Astrocyte (in vitro differentiated cells and primary cell): ENCODE measurements around the gene DYSF. TPM values are rescaled to one million over a fixed set of nuclear protein-coding genes. Genes with fewer than 3 reads are reported as not detected.

Experiments used
- DNase-seq: peaks from one replicate; pipeline ENCODE4 v3.0.0-alpha.2; 2010; ENCODE audit warnings: low read depth
- FAIRE-seq: peaks from 2 replicates; lab custom pipeline; 2011; peaks lifted over from hg19 to GRCh38; lab: Jason Lieb, UNC
- H2AFZ ChIP-seq: 2 replicates; pipeline ENCODE4 v1.6.0; 2012; ENCODE audit warnings: low read depth, low read length, inconsistent platforms
- H3K27ac ChIP-seq: 2 replicates; pipeline ENCODE4 v1.5.1; 2011; ENCODE audit warnings: low read depth, low read length, inconsistent platforms
- H3K27me3 ChIP-seq: 2 replicates; pipeline ENCODE4 v1.6.0; 2011; ENCODE audit warnings: low read length, inconsistent platforms; ENCODE audit not compliant: insufficient read depth
- H3K36me3 ChIP-seq: 2 replicates; pipeline ENCODE4 v1.5.1; 2011; ENCODE audit warnings: low read length, inconsistent platforms; ENCODE audit not compliant: insufficient read depth
- H3K4me1 ChIP-seq: 2 replicates; pipeline ENCODE4 v1.5.1; 2011; ENCODE audit warnings: low read length, inconsistent platforms; ENCODE audit not compliant: insufficient read depth
- H3K4me2 ChIP-seq: 2 replicates; pipeline ENCODE4 v1.6.0; 2012; ENCODE audit warnings: low read length, inconsistent platforms
- H3K4me3 ChIP-seq: 2 replicates; pipeline ENCODE4 v1.5.1; 2011; ENCODE audit warnings: low read depth, mild to moderate bottlenecking, low read length, inconsistent platforms; ENCODE audit not compliant: insufficient read depth
- H3K79me2 ChIP-seq: 2 replicates; pipeline ENCODE4 v1.6.0; 2012; ENCODE audit warnings: mild to moderate bottlenecking, low read length, inconsistent platforms; ENCODE audit not compliant: insufficient read depth
- H3K9ac ChIP-seq: 2 replicates; pipeline ENCODE4 v1.6.0; 2012; ENCODE audit warnings: mild to moderate bottlenecking, low read length, inconsistent platforms
- H3K9me3 ChIP-seq: 2 replicates; pipeline ENCODE4 v1.5.1; 2012; ENCODE audit warnings: low read depth, mild to moderate bottlenecking, low read length, inconsistent platforms; ENCODE audit not compliant: insufficient read depth
- H4K20me1 ChIP-seq: 2 replicates; pipeline ENCODE4 v1.6.0; 2012; ENCODE audit warnings: low read length, inconsistent platforms; ENCODE audit not compliant: insufficient read depth
- H3K27ac Mint-ChIP-seq: one replicate; pipeline ENCODE4 v1.8.0; 2021; ENCODE audit warnings: mild to moderate bottlenecking, mixed read lengths; ENCODE audit not compliant: unreplicated experiment
- H3K27me3 Mint-ChIP-seq: one replicate; pipeline ENCODE4 v1.8.0; 2021; ENCODE audit warnings: low read depth, mixed read lengths; ENCODE audit not compliant: unreplicated experiment
- H3K36me3 Mint-ChIP-seq: one replicate; pipeline ENCODE4 v1.8.0; 2021; ENCODE audit warnings: low read depth, mixed read lengths; ENCODE audit not compliant: unreplicated experiment
- H3K4me1 Mint-ChIP-seq: one replicate; pipeline ENCODE4 v1.8.0; 2021; ENCODE audit warnings: low read depth, mixed read lengths; ENCODE audit not compliant: unreplicated experiment
- H3K4me3 Mint-ChIP-seq: one replicate; pipeline ENCODE4 v1.8.0; 2021; ENCODE audit warnings: mild to moderate bottlenecking, moderate library complexity, mixed read lengths; ENCODE audit not compliant: unreplicated experiment
- H3K9me3 Mint-ChIP-seq: one replicate; pipeline ENCODE4 v1.8.0; 2021; ENCODE audit warnings: mild to moderate bottlenecking, mixed read lengths; ENCODE audit not compliant: unreplicated experiment
- EZH2 ChIP-seq: IDR thresholded peaks from 2 replicates; pipeline ENCODE4 v1.6.1; 2012; ENCODE audit warnings: mild to moderate bottlenecking, low read length, inconsistent platforms; ENCODE audit not compliant: insufficient read depth
- total RNA-seq: library from RNA; stranded (reverse); gene quantifications from 2 replicates; pipeline ENCODE4 v1.2.1, GENCODE V29; 2021
- TF ChIP-seq, protein P1 (sequence below): IDR thresholded peaks from 2 replicates; pipeline ENCODE4 v1.5.1; 2011; ENCODE audit warnings: low read depth, mild to moderate bottlenecking, inconsistent platforms, low read length, moderate library complexity; ENCODE audit not compliant: insufficient read depth

The DYSF gene
- total RNA-seq, 1 donor from 2014 or later, result 123 TPM

DNA sequence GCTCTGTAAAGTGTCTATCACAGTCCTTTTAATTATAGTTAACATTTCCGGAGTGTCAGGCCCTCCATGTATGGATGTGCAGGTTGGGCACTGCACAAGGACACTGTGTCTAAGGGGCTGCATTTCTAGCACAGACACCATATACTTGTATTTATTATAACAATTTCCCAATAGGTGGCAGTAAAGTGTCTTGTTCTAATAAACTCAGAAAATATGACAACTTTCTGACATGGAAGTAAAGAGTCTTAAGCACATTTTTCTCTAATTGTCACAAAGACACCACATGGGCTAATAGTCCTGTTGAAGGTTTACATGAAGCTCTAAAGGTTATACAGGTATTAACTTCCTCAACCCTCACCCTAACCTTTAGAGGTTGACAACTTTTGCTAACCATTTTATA is 156.6 kb downstream of the DYSF start:
- DNase-seq, result peak; percentile 38
- H3K27me3 ChIP-seq, result peaks cover 6% of the 10 kb centered on the region
- H3K9ac ChIP-seq, result no peak overlapping the region
- Mint-ChIP-seq H3K27me3 (peaks cover 25% of the 10 kb centered on the region), H3K4me1 (peaks cover 9% of the 10 kb centered on the region), H3K36me3 (peaks cover 61% of the 10 kb centered on the region), H3K4me3 (no peak overlapping the region), H3K9me3 (peaks cover 7% of the 10 kb centered on the region), H3K27ac (no peak overlapping the region)
- no peak overlapping the region for H3K4me3 ChIP-seq
- FAIRE-seq, result no peak
- TF ChIP-seq, protein P1, sequence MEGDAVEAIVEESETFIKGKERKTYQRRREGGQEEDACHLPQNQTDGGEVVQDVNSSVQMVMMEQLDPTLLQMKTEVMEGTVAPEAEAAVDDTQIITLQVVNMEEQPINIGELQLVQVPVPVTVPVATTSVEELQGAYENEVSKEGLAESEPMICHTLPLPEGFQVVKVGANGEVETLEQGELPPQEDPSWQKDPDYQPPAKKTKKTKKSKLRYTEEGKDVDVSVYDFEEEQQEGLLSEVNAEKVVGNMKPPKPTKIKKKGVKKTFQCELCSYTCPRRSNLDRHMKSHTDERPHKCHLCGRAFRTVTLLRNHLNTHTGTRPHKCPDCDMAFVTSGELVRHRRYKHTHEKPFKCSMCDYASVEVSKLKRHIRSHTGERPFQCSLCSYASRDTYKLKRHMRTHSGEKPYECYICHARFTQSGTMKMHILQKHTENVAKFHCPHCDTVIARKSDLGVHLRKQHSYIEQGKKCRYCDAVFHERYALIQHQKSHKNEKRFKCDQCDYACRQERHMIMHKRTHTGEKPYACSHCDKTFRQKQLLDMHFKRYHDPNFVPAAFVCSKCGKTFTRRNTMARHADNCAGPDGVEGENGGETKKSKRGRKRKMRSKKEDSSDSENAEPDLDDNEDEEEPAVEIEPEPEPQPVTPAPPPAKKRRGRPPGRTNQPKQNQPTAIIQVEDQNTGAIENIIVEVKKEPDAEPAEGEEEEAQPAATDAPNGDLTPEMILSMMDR, result peak; percentile 22
- TF ChIP-seq EZH2, result no peak
- H3K79me2 ChIP-seq, result no peaks in the 10 kb centered on the region
- no peaks in the 10 kb centered on the region for H3K36me3 ChIP-seq
- no peak overlapping the region for H2AFZ ChIP-seq
- H4K20me1 ChIP-seq, result no peaks in the 10 kb centered on the region
- no peak overlapping the region for H3K4me2 ChIP-seq
- no peaks in the 10 kb centered on the region for H3K9me3 ChIP-seq
- H3K27ac ChIP-seq, result no peak overlapping the region
- H3K4me1 ChIP-seq, result peaks cover 4% of the 10 kb centered on the region

DNA sequence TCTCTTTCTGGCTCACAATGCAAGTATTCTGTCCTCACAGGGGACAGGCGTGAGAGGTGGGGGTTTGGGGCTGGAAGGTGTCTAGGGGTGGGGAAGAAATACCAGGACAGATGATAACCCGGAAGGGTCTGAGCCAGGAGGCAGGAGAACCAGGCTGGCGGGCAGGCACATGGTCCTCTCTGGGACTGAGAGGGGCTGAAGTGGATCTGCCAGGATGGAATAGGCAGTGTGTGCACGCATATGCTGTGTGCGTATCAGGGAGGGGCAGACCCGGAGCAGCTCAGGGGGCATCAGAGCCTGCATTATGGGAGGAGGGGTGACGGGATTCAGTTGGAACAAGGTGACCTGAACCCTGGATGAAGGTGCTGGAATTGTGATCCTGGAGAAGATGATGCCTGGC is 157.3 kb downstream of the DYSF start:
- Histone ChIP-seq H3K4me2 (no peak overlapping the region), H3K27me3 (peaks cover 5% of the 10 kb centered on the region), H3K4me1 (peaks cover 5% of the 10 kb centered on the region), H4K20me1 (no peaks in the 10 kb centered on the region), H3K9ac (no peak overlapping the region), H3K9me3 (no peaks in the 10 kb centered on the region), H3K79me2 (no peaks in the 10 kb centered on the region), H3K4me3 (no peak overlapping the region), H3K36me3 (no peaks in the 10 kb centered on the region), H3K27ac (no peak overlapping the region), H2AFZ (no peak overlapping the region)
- H3K27ac Mint-ChIP-seq, result no peak overlapping the region
- no peak for TF ChIP-seq EZH2
- TF ChIP-seq, protein P1, result no peak
- H3K36me3 Mint-ChIP-seq, result peaks cover 61% of the 10 kb centered on the region
- no peak for FAIRE-seq
- DNase-seq, result no peak
- H3K4me3 Mint-ChIP-seq, result no peak overlapping the region
- peaks cover 26% of the 10 kb centered on the region for H3K27me3 Mint-ChIP-seq
- peaks cover 6% of the 10 kb centered on the region for H3K4me1 Mint-ChIP-seq
- H3K9me3 Mint-ChIP-seq, result peaks cover 7% of the 10 kb centered on the region

DNA sequence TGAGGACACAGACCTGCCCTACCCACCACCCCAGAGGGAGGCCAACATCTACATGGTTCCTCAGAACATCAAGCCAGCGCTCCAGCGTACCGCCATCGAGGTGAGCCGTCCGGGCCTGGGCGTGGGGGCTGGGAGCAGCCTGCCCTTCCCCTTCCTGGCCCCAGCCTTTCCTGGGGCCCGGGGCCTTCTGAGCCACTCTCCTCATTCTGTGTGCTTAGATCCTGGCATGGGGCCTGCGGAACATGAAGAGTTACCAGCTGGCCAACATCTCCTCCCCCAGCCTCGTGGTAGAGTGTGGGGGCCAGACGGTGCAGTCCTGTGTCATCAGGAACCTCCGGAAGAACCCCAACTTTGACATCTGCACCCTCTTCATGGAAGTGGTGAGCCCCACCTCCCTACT is 157.9 kb downstream of the DYSF start:
- Histone ChIP-seq H3K4me3 (no peak overlapping the region), H3K36me3 (no peaks in the 10 kb centered on the region), H3K27me3 (peaks cover 5% of the 10 kb centered on the region), H3K4me2 (no peak overlapping the region), H3K9ac (no peak overlapping the region), H3K4me1 (peaks cover 5% of the 10 kb centered on the region), H3K9me3 (no peaks in the 10 kb centered on the region), H4K20me1 (no peaks in the 10 kb centered on the region), H3K79me2 (no peaks in the 10 kb centered on the region), H2AFZ (no peak overlapping the region), H3K27ac (no peak overlapping the region)
- DNase-seq (no peak), FAIRE-seq (no peak)
- Mint-ChIP-seq H3K36me3 (peaks cover 61% of the 10 kb centered on the region), H3K4me1 (peaks cover 6% of the 10 kb centered on the region), H3K27me3 (peaks cover 23% of the 10 kb centered on the region), H3K27ac (no peak overlapping the region), H3K4me3 (no peak overlapping the region), H3K9me3 (peaks cover 7% of the 10 kb centered on the region)
- TF ChIP-seq, protein P1, result no peak
- TF ChIP-seq EZH2, result no peak
